CD14-positive monocyte (primary cell): ENCODE measurements around the gene GRM2. TPM values are rescaled to one million over a fixed set of nuclear protein-coding genes. Genes with fewer than 3 reads are reported as not detected.
"Not testable (repeated sequence)": the region's sequence is repeated elsewhere in the genome, so short reads cannot be mapped to it uniquely, and the experiment has no call there.

Experiments used
- DNase-seq, 3 donors: peaks; one replicate each; pipeline ENCODE4 v3.0.0-alpha.2; 2011 to 2022
- H2AFZ ChIP-seq: 2 replicates; pipeline ENCODE4 v1.6.0; 2012; ENCODE audit warnings: mild to moderate bottlenecking, low read depth, low read length, inconsistent platforms; ENCODE audit not compliant: insufficient read depth, poor library complexity, severe bottlenecking
- H3K27ac ChIP-seq, 2 donors: 1 replicate in 1 of 2; 2 replicates in 1 of 2; pipeline ENCODE4 v1.5.1; 2012 to 2013; ENCODE audit warnings: low read length in 2 of 2, control low read depth in 1 of 2, inconsistent platforms in 1 of 2, low read depth in 1 of 2, mild to moderate bottlenecking in 1 of 2
- H3K27me3 ChIP-seq, 2 donors: one replicate each; pipeline versions ENCODE4 v1.6.0 to v1.6.1; 2011 to 2013; ENCODE audit warnings: low read length in 2 of 2; ENCODE audit not compliant: control insufficient read depth in 2 of 2, insufficient read depth in 2 of 2
- H3K36me3 ChIP-seq, 2 donors: replicated peaks in 1 of 2; 1 replicate in 1 of 2; 2 replicates in 1 of 2; pipeline versions ENCODE4 v1.5.1 to v1.6.1; 2012 to 2013; ENCODE audit warnings: low read length in 2 of 2, control low read depth in 1 of 2, inconsistent platforms in 1 of 2, mild to moderate bottlenecking in 1 of 2; ENCODE audit not compliant: insufficient read depth in 2 of 2, control insufficient read depth in 1 of 2
- H3K4me1 ChIP-seq, 2 donors: 1 replicate in 1 of 2; 2 replicates in 1 of 2; pipeline versions ENCODE4 v1.5.1 to v1.6.1; 2012 to 2013; ENCODE audit warnings: low read length in 2 of 2, control low read depth in 1 of 2, inconsistent platforms in 1 of 2, mild to moderate bottlenecking in 1 of 2, moderate library complexity in 1 of 2; ENCODE audit not compliant: insufficient read depth in 2 of 2, control insufficient read depth in 1 of 2
- H3K4me2 ChIP-seq: replicated peaks from 2 replicates; pipeline ENCODE3; 2012; ENCODE audit warnings: low read length, moderate library complexity, mild to moderate bottlenecking; ENCODE audit not compliant: poor library complexity, severe bottlenecking; ENCODE audit errors: extremely low read depth
- H3K4me3 ChIP-seq, 3 experiments: fragments of 200-600 bp in 1 of 3; sonication (generic) in 1 of 3; replicated peaks in 1 of 3; 1 replicate in 2 of 3; 2 replicates in 1 of 3; pipeline ENCODE4 v1.5.1; 2011 to 2013; ENCODE audit warnings: low read length in 3 of 3, mild to moderate bottlenecking in 3 of 3, control low read depth in 2 of 3, low read depth in 2 of 3, inconsistent platforms in 1 of 3, moderate library complexity in 1 of 3
- H3K79me2 ChIP-seq: 2 replicates; pipeline ENCODE4 v1.6.0; 2012; ENCODE audit warnings: mild to moderate bottlenecking, control low read depth, inconsistent platforms, low read length, moderate library complexity; ENCODE audit not compliant: insufficient read depth
- H3K9ac ChIP-seq: 2 replicates; pipeline ENCODE4 v1.6.0; 2017; ENCODE audit warnings: low read length, mild to moderate bottlenecking; ENCODE audit not compliant: insufficient read depth, poor library complexity, severe bottlenecking
- H3K9me3 ChIP-seq, 2 donors: replicated peaks in 1 of 2; 1 replicate in 1 of 2; 2 replicates in 1 of 2; pipeline versions ENCODE4 v1.5.1 to v1.6.1; 2012 to 2013; ENCODE audit warnings: low read length in 2 of 2, control low read depth in 1 of 2; ENCODE audit not compliant: control insufficient read depth in 1 of 2, insufficient read depth in 1 of 2
- H4K20me1 ChIP-seq: 2 replicates; pipeline ENCODE4 v1.6.0; 2012; ENCODE audit warnings: mild to moderate bottlenecking, low read length, control low read depth, moderate library complexity; ENCODE audit not compliant: insufficient read depth
- H3K27ac Mint-ChIP-seq, 7 donors: one replicate each; pipeline ENCODE4 v1.8.0; 2020; ENCODE audit warnings: mild to moderate bottlenecking in 7 of 7, mixed read lengths in 7 of 7, moderate library complexity in 6 of 7, inconsistent platforms in 2 of 7
- H3K27me3 Mint-ChIP-seq, 3 donors: one replicate each; pipeline ENCODE4 v1.8.0; 2021 to 2022; ENCODE audit warnings: low read depth in 3 of 3, mild to moderate bottlenecking in 3 of 3, mixed read lengths in 3 of 3, moderate library complexity in 3 of 3, inconsistent platforms in 1 of 3
- H3K36me3 Mint-ChIP-seq, 2 donors: one replicate each; pipeline ENCODE4 v1.8.0; 2020; ENCODE audit warnings: mixed read lengths in 2 of 2, inconsistent platforms in 1 of 2, mild to moderate bottlenecking in 1 of 2
- H3K4me1 Mint-ChIP-seq: one replicate; pipeline ENCODE4 v1.8.0; 2020; ENCODE audit warnings: mild to moderate bottlenecking, mixed read lengths
- H3K4me3 Mint-ChIP-seq, 2 donors: one replicate each; pipeline ENCODE4 v1.8.0; 2020; ENCODE audit warnings: mild to moderate bottlenecking in 2 of 2, mixed read lengths in 2 of 2, moderate library complexity in 1 of 2
- H3K9me3 Mint-ChIP-seq, 7 donors: one replicate each; pipeline ENCODE4 v1.8.0; 2020 to 2022; ENCODE audit warnings: mixed read lengths in 7 of 7, mild to moderate bottlenecking in 6 of 7, moderate library complexity in 6 of 7, inconsistent platforms in 2 of 7
- WGBS: methylation state at CpG from one replicate; pipeline ENCODE4 v1.1.5; 2013; ENCODE audit warnings: missing lambda C conversion rate; ENCODE audit not compliant: insufficient coverage; 5-methylcytosine and 5-hydroxymethylcytosine counted together
- intact Hi-C, 2 donors: fragments of 100-400 bp; cut with micrococcal nuclease; formaldehyde crosslinking; loops; one replicate each; pipeline versions ENCODE4 v1.15.0 to v1.15.1; 2023
- polyA plus RNA-seq, 3 donors: library from polyadenylated mRNA; depleted of rRNA in 1 of 3; unstranded in 2 of 3; stranded (reverse) in 1 of 3; fragments of 300-500 nt in 2 of 3; fragments of >200 nt in 1 of 3; fragmentation: Illumina TruSeq in 2 of 3; gene quantifications; 1 replicate in 2 of 3; 2 replicates in 1 of 3; pipeline ENCODE4 v1.2.3, GENCODE V29; 2012 to 2021
- TF ChIP-seq, protein P1 (sequence below): fragments of 200-600 bp; IDR thresholded peaks from one replicate; pipeline ENCODE4 v1.8.0; 2022; ENCODE audit warnings: antibody characterized with exemption, mild to moderate bottlenecking

GRM2 gene
- polyA plus RNA-seq, 3 donors = 0.72 TPM; not detected in 2

DNA sequence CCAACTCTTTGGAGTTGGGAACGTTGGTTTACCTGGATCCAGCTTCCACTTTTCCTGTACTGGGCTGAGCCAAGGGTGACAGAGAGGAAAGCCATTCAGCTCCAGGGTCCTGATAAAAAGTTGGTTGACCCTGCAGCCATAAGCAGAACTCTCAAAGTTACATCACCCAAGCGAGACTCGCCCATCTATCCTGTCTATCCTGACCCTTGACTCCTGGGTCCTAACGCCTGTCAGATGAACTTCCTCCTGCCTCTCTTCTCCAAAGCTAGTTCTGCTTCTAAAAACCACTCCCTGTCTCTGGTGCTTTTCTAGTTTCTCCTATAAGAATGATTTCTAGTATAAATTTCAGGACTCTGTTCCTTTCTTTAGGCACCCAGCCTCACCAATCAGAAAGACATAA is 36.1 kb downstream of the GRM2 start:
- Histone ChIP-seq H2AFZ (peak overlapping the region; percentile 46), H3K4me1 (peaks cover 39% of the 10 kb centered on the region in 2 donors), H3K4me2 (peak overlapping the region; percentile 29), H3K27ac (peak overlapping the region in 1 of 2 donors; percentile 58), H3K4me3 (peak overlapping the region in 1 of 3 experiments; percentile 43)
- H3K4me3 Mint-ChIP-seq, H3K36me3 Mint-ChIP-seq, intact Hi-C loops, H3K9ac ChIP-seq, H4K20me1 ChIP-seq, H3K79me2 ChIP-seq, H3K36me3 ChIP-seq, H3K27me3 Mint-ChIP-seq, H3K9me3 Mint-ChIP-seq, H3K27me3 ChIP-seq, H3K9me3 ChIP-seq: not testable (repeated sequence)
- Mint-ChIP-seq H3K27ac (peak overlapping the region; percentile 66 to 90 (median 82)), H3K4me1 (peaks cover 38% of the 10 kb centered on the region)
- 33% methylated on average over 3 of the region's 4 CpGs for WGBS
- DNase-seq = peak; percentile 66 to 76 (median 70)

DNA sequence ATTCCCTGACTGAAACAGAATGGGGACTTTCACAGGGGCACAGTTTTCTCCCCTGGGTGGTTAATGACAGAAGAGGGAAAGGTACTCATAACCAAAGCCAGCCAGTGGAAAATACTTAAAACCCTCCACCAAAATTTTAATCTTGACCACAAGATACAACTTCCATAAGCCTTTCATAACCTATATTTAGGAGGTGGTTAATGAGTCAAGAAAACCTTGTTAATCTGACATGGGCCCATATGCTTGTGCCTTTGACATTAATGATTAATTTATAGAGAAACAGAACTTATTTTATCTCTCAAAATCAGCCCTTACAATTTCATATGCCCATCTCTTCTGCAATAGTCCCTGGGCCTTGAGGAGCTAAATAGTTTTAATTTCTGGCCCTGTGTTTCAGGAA is 41.0 kb downstream of the GRM2 start:
- TF ChIP-seq, protein P1, sequence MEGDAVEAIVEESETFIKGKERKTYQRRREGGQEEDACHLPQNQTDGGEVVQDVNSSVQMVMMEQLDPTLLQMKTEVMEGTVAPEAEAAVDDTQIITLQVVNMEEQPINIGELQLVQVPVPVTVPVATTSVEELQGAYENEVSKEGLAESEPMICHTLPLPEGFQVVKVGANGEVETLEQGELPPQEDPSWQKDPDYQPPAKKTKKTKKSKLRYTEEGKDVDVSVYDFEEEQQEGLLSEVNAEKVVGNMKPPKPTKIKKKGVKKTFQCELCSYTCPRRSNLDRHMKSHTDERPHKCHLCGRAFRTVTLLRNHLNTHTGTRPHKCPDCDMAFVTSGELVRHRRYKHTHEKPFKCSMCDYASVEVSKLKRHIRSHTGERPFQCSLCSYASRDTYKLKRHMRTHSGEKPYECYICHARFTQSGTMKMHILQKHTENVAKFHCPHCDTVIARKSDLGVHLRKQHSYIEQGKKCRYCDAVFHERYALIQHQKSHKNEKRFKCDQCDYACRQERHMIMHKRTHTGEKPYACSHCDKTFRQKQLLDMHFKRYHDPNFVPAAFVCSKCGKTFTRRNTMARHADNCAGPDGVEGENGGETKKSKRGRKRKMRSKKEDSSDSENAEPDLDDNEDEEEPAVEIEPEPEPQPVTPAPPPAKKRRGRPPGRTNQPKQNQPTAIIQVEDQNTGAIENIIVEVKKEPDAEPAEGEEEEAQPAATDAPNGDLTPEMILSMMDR = no peak
- Mint-ChIP-seq H3K4me1 (peaks cover 10% of the 10 kb centered on the region), H3K9me3 (peaks cover 0 to 12% (median 5%) of the 10 kb centered on the region in 7 donors), H3K27ac (no peak overlapping the region), H3K36me3 (no peaks in the 10 kb centered on the region), H3K4me3 (no peak overlapping the region), H3K27me3 (peaks cover 0 to 6% (median 2%) of the 10 kb centered on the region in 3 donors)
- H3K27ac ChIP-seq = no peak overlapping the region
- H3K9ac ChIP-seq = no peak overlapping the region
- no peak overlapping the region for H2AFZ ChIP-seq
- H3K4me3 ChIP-seq = no peak overlapping the region
- H3K27me3 ChIP-seq = no peaks in the 10 kb centered on the region
- no peaks in the 10 kb centered on the region for H4K20me1 ChIP-seq
- peaks cover 10 to 11% of the 10 kb centered on the region in 2 donors for H3K4me1 ChIP-seq
- no peaks in the 10 kb centered on the region for H3K9me3 ChIP-seq
- no peaks in the 10 kb centered on the region for H3K79me2 ChIP-seq
- H3K4me2 ChIP-seq = no peak overlapping the region
- intact Hi-C loops = no loop called here
- no peak for DNase-seq
- no peaks in the 10 kb centered on the region for H3K36me3 ChIP-seq
